ENCODE measurements around the gene CASTOR2. TPM values are rescaled to one million over a fixed set of nuclear protein-coding genes. Genes with fewer than 3 reads are reported as not detected.

CASTOR2 gene
- total RNA-seq, 1 experiment from 2014 or later = 26.5 TPM

DNA sequence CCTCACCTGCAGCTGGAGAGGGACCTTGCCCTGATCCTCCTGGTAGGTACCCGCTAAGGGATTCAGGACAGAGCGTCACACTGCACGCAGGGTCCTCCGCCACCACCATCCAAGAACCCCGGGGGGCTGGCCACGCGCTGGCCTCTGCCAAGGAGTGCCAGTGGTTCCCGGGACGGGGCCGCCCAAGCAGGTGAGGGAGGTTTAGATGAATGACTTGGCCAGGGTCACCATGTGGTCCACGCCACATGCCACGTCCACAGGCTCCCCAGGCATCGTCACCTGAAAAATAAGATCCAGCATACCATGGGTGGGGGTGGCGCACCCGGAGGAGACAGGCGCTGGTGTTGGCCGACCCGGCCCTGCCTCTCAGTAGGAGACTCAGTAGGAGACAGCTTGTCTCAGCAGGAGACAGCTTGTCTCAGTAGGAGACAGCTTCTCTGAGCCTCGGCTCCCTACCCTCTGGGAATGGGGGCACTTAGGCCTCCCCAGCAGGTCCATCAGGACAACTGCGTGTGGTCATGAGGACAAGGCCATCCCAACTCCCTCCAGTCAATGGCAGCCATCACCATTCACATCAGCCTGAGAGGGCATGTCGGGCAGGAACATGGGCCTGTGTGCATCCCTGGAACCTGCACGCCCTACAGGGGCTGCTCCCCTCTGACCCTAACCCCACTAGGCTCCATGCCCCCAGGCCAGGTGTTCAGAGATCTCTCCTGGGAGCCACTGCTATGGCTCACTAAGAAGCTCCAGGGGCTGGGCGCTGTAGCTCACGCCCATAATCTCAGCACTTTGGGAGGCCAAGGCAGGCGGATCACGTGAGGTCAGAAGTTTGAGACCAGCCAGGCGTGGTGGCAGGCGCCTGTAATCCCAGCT is 78.6 kb downstream of the CASTOR2 start:
- Histone ChIP-seq H3K27me3 (ENCODE audit: insufficient read depth, low read length) (no peaks in the 10 kb centered on the region), H2BK5ac (ENCODE audit: insufficient read length, low read length) (no peak overlapping the region), H4K20me1 (ENCODE audit: control insufficient read depth, insufficient read depth, insufficient read length) (no peaks in the 10 kb centered on the region), H2BK15ac (ENCODE audit: low read depth, low read length) (no peak overlapping the region), H4K5ac (ENCODE audit: insufficient read length, low read depth, low read length) (no peak overlapping the region), H2BK20ac (ENCODE audit: low read depth, low read length, poor library complexity, severe bottlenecking) (no peak overlapping the region), H3K14ac (ENCODE audit: insufficient read depth, low read length) (no peak overlapping the region), H3K23me2 (ENCODE audit: insufficient read length, low read depth, low read length, poor library complexity, severe bottlenecking) (no peaks in the 10 kb centered on the region), H3K79me2 (ENCODE audit: insufficient read depth, low read length) (no peaks in the 10 kb centered on the region), H4K91ac (ENCODE audit: insufficient read length, low read depth, low read length) (no peak overlapping the region), H4K8ac (replicated peaks; ENCODE audit: insufficient read length, low read depth, low read length) (no peak overlapping the region), H3K9me3 (ENCODE audit: control insufficient read depth, low read depth, low read length) (no peaks in the 10 kb centered on the region), H3K4me1 (ENCODE audit: insufficient read depth, low read length) (peaks cover 3% of the 10 kb centered on the region; the same call in 1 of the 2 replicates), H3K18ac (ENCODE audit: insufficient read length, low read depth, low read length) (no peak overlapping the region), H3K4ac (ENCODE audit: low read depth, low read length) (no peak overlapping the region), H3K56ac (ENCODE audit: insufficient read length, low read depth, low read length) (no peak overlapping the region), H2AK5ac (ENCODE audit: insufficient read length, low read length) (no peak overlapping the region), H3K23ac (ENCODE audit: insufficient read length, low read depth, low read length) (no peak overlapping the region), H3K27ac (ENCODE audit: insufficient read length, low read depth, low read length) (no peak overlapping the region), H3T11ph (ENCODE audit: low read length) (no peak overlapping the region), H2AFZ (ENCODE audit: low read length) (no peak overlapping the region), H3K4me2 (ENCODE audit: insufficient read depth, insufficient read length, low read length) (no peak overlapping the region), H3K79me1 (ENCODE audit: insufficient read depth, low read depth, low read length, poor library complexity, severe bottlenecking) (no peaks in the 10 kb centered on the region), H2BK120ac (ENCODE audit: low read depth, low read length, poor library complexity, severe bottlenecking) (no peak overlapping the region), H2BK12ac (ENCODE audit: insufficient read length, low read depth, low read length) (no peak overlapping the region), H3K9ac (ENCODE audit: extremely low read depth, insufficient read length, low read length) (no peak overlapping the region)
- no peak overlapping the region for H3K4me3 Mint-ChIP-seq
- no peak overlapping the region for H3K27ac Mint-ChIP-seq
- TF ChIP-seq CTCF (conservative IDR thresholded peaks at IDR 0.05) = no peak
- no peak for DNase-seq
- WGBS (ENCODE audit: extremely low coverage, insufficient read length, low lambda C conversion rate) = no CpG with 5 or more reads among the region's 28 CpGs
- no peaks in the 10 kb centered on the region for H3K9me3 Mint-ChIP-seq
- peaks cover 15 to 17% of the 10 kb centered on the region in 2 experiments for H3K4me1 Mint-ChIP-seq
- H3K27me3 Mint-ChIP-seq (ENCODE audit: low read depth) = peaks cover 2% of the 10 kb centered on the region; the same call in 1 of the 2 replicates
- H3K36me3 Mint-ChIP-seq (ENCODE audit: insufficient read depth in 1 of 3, low read depth in 3 of 3) = peaks cover 3 to 27% (median 20%) of the 10 kb centered on the region in 3 experiments

All from H9 (cell line).